SU-DHL-6 (cell line): ENCODE measurements around the gene MAP1B.
A peak's percentile ranks its signal among the peaks of the same experiment; 100 is the strongest.

ENCODE experiments used
- H2AFZ ChIP-seq: fragments of 200-600 bp; sonication (generic); 2 replicates; pipeline ENCODE4 v1.6.1; 2014; ENCODE audit warnings: low read depth, mild to moderate bottlenecking, moderate library complexity, mixed read lengths, antibody characterized with exemption, low read length; ENCODE audit not compliant: severe bottlenecking
- H3F3A ChIP-seq: fragments of 200-600 bp; shearing (Covaris generic); 2 replicates; pipeline ENCODE4 v1.6.0; 2016; ENCODE audit warnings: antibody characterized with exemption, mild to moderate bottlenecking; ENCODE audit not compliant: insufficient read depth
- H3K27ac ChIP-seq: fragments of 200-600 bp; sonication (generic); 2 replicates; pipeline ENCODE4 v1.5.1; 2016; ENCODE audit warnings: low read depth, mild to moderate bottlenecking, low read length, moderate library complexity, mixed read lengths
- H3K27me3 ChIP-seq: fragments of 200-600 bp; sonication (generic), shearing (Covaris generic); 2 replicates; pipeline ENCODE4 v1.6.0; 2014; ENCODE audit warnings: mild to moderate bottlenecking, low read length
- H3K36me3 ChIP-seq: fragments of 200-600 bp; sonication (generic); 2 replicates; pipeline ENCODE4 v1.6.1; 2014; ENCODE audit warnings: mild to moderate bottlenecking, low read length, mixed read lengths
- H3K4me2 ChIP-seq: fragments of 300-600, 200-600 bp; shearing (Covaris generic), sonication (generic); 2 replicates; pipeline ENCODE4 v1.6.0; 2014; ENCODE audit warnings: low read length, low read depth, mild to moderate bottlenecking; ENCODE audit not compliant: poor library complexity, severe bottlenecking
- H3K4me3 ChIP-seq: fragments of 200-600 bp; sonication (generic); 2 replicates; pipeline ENCODE4 v1.5.1; 2014; ENCODE audit warnings: antibody characterized with exemption, low read length, mild to moderate bottlenecking, mixed read lengths; ENCODE audit not compliant: insufficient read depth, poor library complexity, severe bottlenecking
- H3K79me2 ChIP-seq: fragments of 200-600 bp; sonication (generic); 2 replicates; pipeline ENCODE4 v1.6.1; 2014; ENCODE audit warnings: mild to moderate bottlenecking, low read length, moderate library complexity; ENCODE audit not compliant: insufficient read depth
- H3K9ac ChIP-seq: fragments of 200-600 bp; sonication (generic); 2 replicates; pipeline ENCODE4 v1.7.0; 2014; ENCODE audit warnings: mild to moderate bottlenecking, low read length
- H3K9me2 ChIP-seq: fragments of 200-600 bp; sonication (generic); replicated peaks from 2 replicates; pipeline ENCODE4 v1.6.1; 2014; ENCODE audit warnings: low read length; ENCODE audit not compliant: insufficient read depth
- H3K9me3 ChIP-seq: fragments of 200-600 bp; sonication (generic); 2 replicates; pipeline ENCODE4 v1.6.1; 2014; ENCODE audit warnings: low read length, mixed read lengths; ENCODE audit not compliant: insufficient read depth
- H4K20me1 ChIP-seq: fragments of 200-600 bp; sonication (generic); 2 replicates; pipeline ENCODE4 v1.6.1; 2014; ENCODE audit warnings: low read depth, mild to moderate bottlenecking, antibody characterized with exemption, low read length, moderate library complexity, mixed read lengths
- CTCF ChIP-seq: fragments of 200-600 bp; sonication (generic); IDR thresholded peaks from one replicate; pipeline ENCODE4 v1.5.1; 2017; ENCODE audit warnings: antibody characterized with exemption, mild to moderate bottlenecking, low read length, moderate library complexity; ENCODE audit not compliant: insufficient read depth, poor library complexity, severe bottlenecking
- EZH2phosphoT487 ChIP-seq: fragments of 200-600 bp; sonication (generic), shearing (Covaris generic); conservative IDR thresholded peaks from 2 replicates; pipeline ENCODE4 v1.6.1; 2018; ENCODE audit warnings: mild to moderate bottlenecking, antibody characterized with exemption, low read length, moderate library complexity, mixed read lengths

MAP1B gene

GRCh38 chr5:72191404-72191803, 84.1 kb downstream of the MAP1B start:
- H3K9ac ChIP-seq, result no peak overlapping the region
- no peak overlapping the region for H3K4me3 ChIP-seq
- H3K79me2 ChIP-seq, result no peaks in the 10 kb centered on the region
- H2AFZ ChIP-seq, result no peak overlapping the region
- H3K36me3 ChIP-seq, result no peaks in the 10 kb centered on the region
- H4K20me1 ChIP-seq, result no peaks in the 10 kb centered on the region
- TF ChIP-seq CTCF (no peak), EZH2phosphoT487 (no peak)
- H3K27ac ChIP-seq, result no peak overlapping the region
- H3F3A ChIP-seq, result 0 out of 2 replicates have a peak, but pooled peaks cover 3% of the 10 kb centered on the region
- no peaks in the 10 kb centered on the region for H3K27me3 ChIP-seq
- H3K4me2 ChIP-seq, result no peak overlapping the region
- no peaks in the 10 kb centered on the region for H3K9me3 ChIP-seq
- no peaks in the 10 kb centered on the region for H3K9me2 ChIP-seq

DNA sequence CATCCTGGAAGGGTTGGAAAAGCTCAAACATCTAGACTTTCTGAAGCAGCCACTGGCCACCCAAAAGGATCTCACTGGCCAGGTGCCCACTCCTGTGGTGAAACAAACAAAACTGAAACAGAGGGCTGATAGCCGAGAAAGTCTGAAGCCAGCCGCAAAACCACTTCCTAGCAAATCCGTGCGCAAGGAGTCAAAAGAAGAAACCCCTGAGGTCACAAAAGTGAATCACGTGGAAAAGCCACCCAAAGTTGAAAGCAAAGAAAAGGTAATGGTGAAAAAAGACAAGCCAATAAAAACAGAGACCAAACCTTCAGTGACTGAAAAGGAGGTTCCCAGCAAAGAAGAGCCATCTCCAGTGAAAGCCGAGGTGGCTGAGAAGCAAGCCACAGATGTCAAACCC, 87.6 kb downstream of the MAP1B start:
- Histone ChIP-seq H3K4me2 (peak overlapping the region; percentile 71), H3K79me2 (no peaks in the 10 kb centered on the region), H3K36me3 (no peaks in the 10 kb centered on the region), H3K4me3 (peak overlapping the region; percentile 32), H3K9ac (no peak overlapping the region; the same call in 1 of the 2 replicates), H3K9me3 (no peaks in the 10 kb centered on the region), H2AFZ (no peak overlapping the region), H3F3A (0 out of 2 replicates have a peak, but pooled peaks cover 3% of the 10 kb centered on the region), H3K27me3 (no peaks in the 10 kb centered on the region), H4K20me1 (no peaks in the 10 kb centered on the region), H3K9me2 (no peaks in the 10 kb centered on the region), H3K27ac (peak overlapping the region; percentile 66)
- no peak for TF ChIP-seq CTCF
- no peak for TF ChIP-seq EZH2phosphoT487

DNA sequence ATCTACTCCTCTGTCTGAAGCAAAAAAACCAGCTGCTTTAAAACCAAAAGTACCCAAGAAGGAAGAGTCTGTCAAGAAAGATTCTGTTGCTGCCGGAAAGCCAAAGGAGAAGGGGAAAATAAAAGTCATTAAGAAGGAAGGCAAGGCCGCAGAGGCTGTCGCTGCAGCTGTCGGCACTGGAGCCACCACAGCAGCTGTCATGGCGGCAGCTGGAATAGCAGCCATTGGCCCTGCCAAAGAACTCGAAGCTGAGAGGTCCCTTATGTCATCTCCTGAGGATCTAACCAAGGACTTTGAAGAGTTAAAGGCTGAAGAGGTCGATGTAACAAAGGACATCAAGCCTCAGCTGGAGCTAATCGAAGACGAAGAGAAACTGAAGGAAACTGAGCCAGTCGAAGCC, 88.3 kb downstream of the MAP1B start:
- Histone ChIP-seq H2AFZ (no peak overlapping the region), H4K20me1 (no peaks in the 10 kb centered on the region), H3K4me3 (peak overlapping the region; percentile 32), H3K4me2 (peak overlapping the region; percentile 71), H3K36me3 (no peaks in the 10 kb centered on the region), H3K9me2 (no peaks in the 10 kb centered on the region), H3K9me3 (no peaks in the 10 kb centered on the region), H3K79me2 (no peaks in the 10 kb centered on the region), H3K27me3 (no peaks in the 10 kb centered on the region), H3F3A (0 out of 2 replicates have a peak, but pooled peaks cover 3% of the 10 kb centered on the region), H3K9ac (no peak overlapping the region), H3K27ac (peak overlapping the region; percentile 66)
- TF ChIP-seq EZH2phosphoT487 (no peak), CTCF (no peak)
